HG03439 (cell line): Measurements from ENCODE around the gene CDC25B.
A peak's percentile ranks its signal among the peaks of the same experiment; 100 is the strongest.
"Not testable (repeated sequence)": the region's sequence is repeated elsewhere in the genome, so short reads cannot be mapped to it uniquely, and the experiment has no call there.

Experiments
- ATAC-seq: cut with Tn5 transposase; IDR thresholded peaks from one replicate; pipeline ENCODE4 v1.9.1; 2021; ENCODE audit warnings: mild to moderate bottlenecking, moderate library complexity; ENCODE audit not compliant: unreplicated experiment

The CDC25B gene

GRCh38 chr20:3784216-3784853, 11.8 kb upstream of the CDC25B start:
- ATAC-seq: no peak

GRCh38 chr20:3784863-3785239, 11.3 kb upstream of the CDC25B start:
- no peak for ATAC-seq

GRCh38 chr20:3785240-3786125, 10.6 kb upstream of the CDC25B start:
- ATAC-seq: no peak

- no peak for ATAC-seq
These were observed 10.0 kb upstream of the CDC25B start for GRCh38 chr20:3786126-3786484.

- peak; percentile 64 for ATAC-seq
These were observed 9.3 kb upstream of the CDC25B start, which contains the start of gene CENPB for GRCh38 chr20:3786665-3787323. TSS of gene CENPB (minus strand) at chr20:3786740. CDS start at chr20:3786483, 257 bp downstream.

GRCh38 chr20:3787324-3788014, 8.6 kb upstream of the CDC25B start:
- ATAC-seq: no peak

- no peak for ATAC-seq
These were observed 7.4 kb upstream of the CDC25B start for GRCh38 chr20:3788685-3789155.

- ATAC-seq: not testable (repeated sequence)
These were observed 6.9 kb upstream of the CDC25B start for GRCh38 chr20:3789201-3789600.

GRCh38 chr20:3794168-3794567, 1.9 kb upstream of the CDC25B start:
- not testable (repeated sequence) for ATAC-seq

GRCh38 chr20:3794701-3795420, 1.2 kb upstream of the CDC25B start:
- ATAC-seq: no peak

GRCh38 chr20:3796477-3797225, 541 bp downstream of the CDC25B start:
- no peak for ATAC-seq

- ATAC-seq: no peak
These were observed 1.1 kb downstream of the CDC25B start for GRCh38 chr20:3797226-3797545.

GRCh38 chr20:3797592-3798372, 1.7 kb downstream of the CDC25B start:
- no peak for ATAC-seq

- no peak for ATAC-seq
These were observed 2.3 kb downstream of the CDC25B start for GRCh38 chr20:3798373-3798768.

- ATAC-seq: no peak
These were observed 2.8 kb downstream of the CDC25B start for GRCh38 chr20:3798908-3799248.

GRCh38 chr20:3800256-3800877, 4.3 kb downstream of the CDC25B start:
- no peak for ATAC-seq

GRCh38 chr20:3800878-3801260, 4.8 kb downstream of the CDC25B start:
- ATAC-seq: no peak

GRCh38 chr20:3801299-3801698, 5.2 kb downstream of the CDC25B start:
- no peak for ATAC-seq

- no peak for ATAC-seq
These were observed 5.7 kb downstream of the CDC25B start for GRCh38 chr20:3801846-3802245.
